NCI-H2029 (cell line): ENCODE measurements around the gene RETN.
A peak's percentile ranks its signal among the peaks of the same experiment; 100 is the strongest.

Source experiments
- DNase-seq: peaks from one replicate; lab custom pipeline; 2025; lab: John Stamatoyannopoulos, UW

RETN gene, protein sequence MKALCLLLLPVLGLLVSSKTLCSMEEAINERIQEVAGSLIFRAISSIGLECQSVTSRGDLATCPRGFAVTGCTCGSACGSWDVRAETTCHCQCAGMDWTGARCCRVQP

DNA sequence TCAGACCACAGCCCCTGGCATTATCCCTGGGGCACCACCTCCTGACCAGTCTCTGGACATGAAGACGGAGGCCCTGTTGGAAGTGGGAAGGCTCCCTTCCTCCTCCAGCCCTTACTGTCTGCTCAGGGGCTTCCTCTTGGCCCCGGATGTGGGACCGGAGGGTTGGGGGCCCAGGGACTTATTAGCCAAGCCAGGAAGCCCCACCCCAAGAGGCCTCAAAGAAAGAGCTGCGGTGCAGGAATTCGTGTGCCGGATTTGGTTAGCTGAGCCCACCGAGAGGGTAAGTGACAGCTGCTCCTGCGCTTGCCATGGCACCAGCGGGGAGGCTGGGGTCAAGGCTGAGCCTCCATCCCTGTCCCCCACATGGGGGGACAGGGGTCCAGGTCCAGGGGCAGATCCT lies at the start of gene RETN:
Gene RETN, plus strand, starts transcription at position 208 of the 400 bp plus-strand sequence. CDS start 278 bp downstream, outside the sequence.
- DNase-seq = no peak

DNA sequence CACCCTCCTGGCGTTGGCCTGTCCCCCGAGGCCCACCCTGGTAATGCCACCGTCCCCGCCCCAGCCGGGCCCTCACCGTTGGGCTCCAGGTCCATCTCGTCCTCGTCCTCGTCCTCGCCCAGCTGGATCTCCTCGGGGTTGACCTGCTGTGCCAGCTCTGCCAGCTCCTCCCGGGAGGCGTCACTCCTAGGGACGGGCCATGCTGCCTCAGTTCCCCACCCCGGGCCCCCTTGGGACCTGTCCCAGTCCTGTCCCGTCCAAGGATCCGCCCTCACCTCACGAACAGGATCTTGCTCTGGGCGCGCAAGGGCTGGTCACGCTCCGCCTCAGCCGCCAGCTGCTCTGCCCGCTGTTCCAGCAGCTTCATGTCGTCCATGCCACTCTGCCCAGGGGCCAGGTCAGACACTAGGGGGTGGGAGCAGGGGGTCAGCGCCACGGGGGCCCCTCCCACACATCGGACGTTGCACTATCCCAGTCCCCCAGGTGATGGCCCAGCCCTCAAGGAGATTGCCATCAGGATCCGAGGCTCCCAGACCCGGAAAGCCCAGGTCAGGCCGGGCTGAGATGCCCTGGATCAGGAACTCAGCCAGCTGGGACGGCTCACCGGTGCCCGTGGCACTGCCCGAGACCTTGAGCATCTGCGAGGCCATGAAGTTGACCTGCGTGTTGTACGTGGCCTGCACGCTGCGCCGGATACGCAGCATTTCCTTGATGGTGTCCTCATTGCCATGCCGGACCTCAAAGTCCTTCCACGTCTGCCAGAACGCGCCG lies 49.0 kb upstream of the RETN start:
- no peak for DNase-seq

- no peak for DNase-seq
Observed at GRCh38 chr19:7620442-7621412, 48.1 kb upstream of the RETN start.

GRCh38 chr19:7622933-7623685 lies 45.7 kb upstream of the RETN start:
- no peak for DNase-seq

DNA sequence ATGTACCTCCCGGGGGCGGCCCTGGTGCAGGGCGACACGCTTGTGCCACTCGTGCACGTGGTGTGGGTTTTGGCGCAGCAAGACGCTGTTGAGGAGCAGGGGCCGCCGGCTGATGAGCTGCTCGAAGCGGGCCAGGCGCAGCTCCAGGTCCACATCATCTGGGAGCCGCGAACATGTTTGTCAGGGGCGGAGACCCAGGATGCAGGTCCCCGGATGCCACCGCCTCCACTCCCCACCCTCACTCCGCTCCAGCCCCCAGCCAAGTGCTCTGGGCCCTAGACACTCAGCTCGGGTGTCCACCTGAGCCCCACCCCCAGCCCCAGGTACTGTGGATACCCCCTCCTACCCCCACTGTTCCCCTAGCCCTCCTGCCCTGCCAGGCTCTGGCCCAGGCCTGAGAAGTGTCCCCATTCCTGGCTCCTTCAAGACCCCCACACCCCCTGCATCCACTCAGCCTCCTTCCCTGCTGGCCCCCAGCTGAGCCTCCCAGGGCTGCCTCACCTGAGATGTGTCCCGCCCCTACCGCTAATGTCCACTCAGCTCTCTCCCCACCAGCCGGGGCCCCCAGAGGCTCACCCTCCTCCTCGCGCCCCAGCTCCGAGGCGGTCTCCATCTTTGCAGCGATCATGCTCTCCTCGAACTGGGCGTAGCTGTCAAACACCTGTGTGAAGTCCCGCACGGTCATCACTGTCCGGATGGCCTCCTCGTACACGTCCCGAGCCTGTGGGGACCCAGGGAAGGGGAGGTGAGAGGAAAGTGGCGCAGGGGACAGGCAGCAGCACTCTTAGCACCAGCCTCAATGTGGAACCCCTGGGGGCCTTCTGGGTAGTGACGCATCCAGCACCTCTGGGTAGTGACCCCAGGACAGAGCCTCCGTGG lies 44.9 kb upstream of the RETN start:
- no peak for DNase-seq

GRCh38 chr19:7624810-7625209 lies 44.0 kb upstream of the RETN start:
- no peak for DNase-seq

DNA sequence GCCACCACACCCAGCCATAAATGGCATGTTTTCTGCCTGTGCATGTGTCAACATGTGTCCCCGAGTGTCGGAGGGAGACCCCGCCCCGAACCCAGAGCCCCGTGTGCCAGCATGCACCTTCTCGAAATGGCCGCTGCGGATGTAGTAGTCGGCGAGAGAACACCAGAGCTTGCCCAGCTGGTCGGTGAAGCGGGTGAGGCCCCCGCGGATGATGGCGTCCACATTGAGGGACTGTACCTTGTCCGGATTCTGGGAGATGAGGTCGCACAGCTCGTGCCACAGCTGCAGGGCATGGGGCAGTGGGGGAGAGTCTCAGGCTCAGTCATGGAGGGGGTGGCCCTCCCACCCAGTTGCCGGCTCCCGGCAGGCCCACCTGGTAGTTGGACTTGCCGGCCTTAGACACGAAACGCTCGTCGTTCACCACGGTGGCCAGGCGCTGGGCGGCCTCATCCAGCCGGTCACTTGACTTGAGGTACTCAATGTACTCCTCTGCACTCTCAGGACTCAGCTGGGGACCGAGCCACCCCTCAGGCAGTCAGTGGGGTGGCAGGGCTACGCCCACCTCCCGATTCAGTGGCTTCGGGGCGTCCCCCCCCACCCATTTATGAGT lies 43.0 kb upstream of the RETN start:
- no peak for DNase-seq

DNA sequence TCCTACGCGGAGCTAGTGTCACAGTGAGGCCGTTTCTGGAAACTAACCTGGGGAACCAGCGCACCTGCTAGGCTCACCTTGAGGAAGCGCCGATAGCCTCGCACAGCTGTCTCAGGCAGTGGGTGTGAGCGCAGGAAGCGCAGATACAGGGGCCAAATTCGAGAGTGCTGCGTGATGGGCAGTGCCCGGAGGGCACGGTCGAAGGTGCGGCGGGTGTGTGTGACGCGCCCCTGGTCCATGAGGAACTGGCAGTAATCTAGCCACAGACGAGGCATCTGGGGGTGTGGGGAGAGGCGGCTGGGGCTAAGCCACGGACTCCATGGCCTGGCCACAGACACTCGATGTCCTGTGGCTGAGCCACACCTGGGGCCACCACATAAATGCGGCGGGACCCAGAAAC lies 41.7 kb upstream of the RETN start:
- DNase-seq = no peak

GRCh38 chr19:7628589-7629311 lies 40.1 kb upstream of the RETN start:
- DNase-seq = no peak

DNA sequence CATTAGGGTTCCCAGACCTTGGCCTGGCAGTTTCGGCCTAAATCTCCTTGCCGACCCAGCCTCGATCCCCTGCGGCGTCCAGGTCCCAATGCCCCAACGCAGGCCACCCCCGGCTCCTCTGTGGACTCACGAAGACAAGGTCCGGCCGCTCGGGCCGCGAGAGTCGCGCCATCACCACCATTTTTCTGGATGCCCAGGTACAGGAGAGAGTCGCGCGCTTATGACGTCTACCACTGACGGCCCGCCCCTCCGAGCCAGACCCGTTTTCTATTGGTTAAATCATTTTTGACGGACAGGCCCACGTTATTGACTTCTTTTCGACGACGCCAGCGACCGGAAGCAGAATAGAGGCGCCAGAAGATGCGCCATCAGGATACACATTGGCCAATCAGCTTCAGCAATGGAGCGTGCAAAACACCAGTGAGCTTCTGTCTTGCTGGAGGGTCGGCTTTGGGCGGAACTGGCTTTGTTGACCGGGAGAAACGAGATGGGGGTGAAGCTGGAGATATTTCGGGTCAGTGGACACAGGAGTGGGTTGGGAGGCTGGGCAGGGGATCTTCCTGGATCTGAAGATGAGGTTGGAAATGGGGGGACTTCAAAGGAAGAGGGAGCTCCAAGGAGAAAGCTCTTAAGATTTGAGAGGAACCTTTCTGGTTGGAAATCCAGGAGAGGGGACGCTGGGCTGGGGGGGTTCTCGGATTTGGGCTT lies 39.3 kb upstream of the RETN start, which contains the start of the genes PET100 and XAB2:
Gene PET100, plus strand, starts transcription at position 447 of the 708 bp plus-strand sequence. Its CDS starts 41 bp downstream, at position 488.
Gene XAB2, minus strand, starts transcription at position 199 of the 708 bp plus-strand sequence. Its CDS starts 18 bp downstream, at position 181.
- peak; percentile 97 for DNase-seq

- DNase-seq = no peak
Observed at GRCh38 chr19:7631577-7631976, 37.3 kb upstream of the RETN start.

- no peak for DNase-seq
Observed at GRCh38 chr19:7632340-7633203, 36.3 kb upstream of the RETN start.

GRCh38 chr19:7633698-7634097 lies 35.2 kb upstream of the RETN start, which contains the start of gene PCP2:
TSS of gene PCP2 (minus strand) at chr19:7633719. CDS start at chr19:7633457, 262 bp downstream.
- DNase-seq = no peak

DNA sequence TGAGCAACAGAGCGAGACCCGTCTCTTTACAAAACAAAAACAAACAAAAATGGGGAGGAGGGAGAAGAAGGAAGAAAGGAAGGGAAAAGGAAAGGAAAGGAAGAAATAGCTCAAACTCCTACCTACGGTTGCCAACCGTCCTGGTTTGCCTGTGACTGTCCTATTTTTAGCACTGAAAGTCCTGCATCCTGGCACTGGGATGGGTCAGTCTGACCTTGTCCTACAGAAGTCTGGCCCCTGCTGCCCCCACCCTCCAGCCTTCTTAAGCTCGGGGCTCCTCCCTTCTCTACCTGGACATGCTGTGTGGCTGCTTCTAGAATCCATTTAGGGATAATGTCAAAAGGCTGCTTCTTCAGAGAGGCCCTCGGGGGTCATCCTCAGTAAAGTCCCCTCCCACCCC lies 33.2 kb upstream of the RETN start:
- no peak for DNase-seq

GRCh38 chr19:7636317-7636690 lies 32.5 kb upstream of the RETN start:
- DNase-seq = no peak

DNA sequence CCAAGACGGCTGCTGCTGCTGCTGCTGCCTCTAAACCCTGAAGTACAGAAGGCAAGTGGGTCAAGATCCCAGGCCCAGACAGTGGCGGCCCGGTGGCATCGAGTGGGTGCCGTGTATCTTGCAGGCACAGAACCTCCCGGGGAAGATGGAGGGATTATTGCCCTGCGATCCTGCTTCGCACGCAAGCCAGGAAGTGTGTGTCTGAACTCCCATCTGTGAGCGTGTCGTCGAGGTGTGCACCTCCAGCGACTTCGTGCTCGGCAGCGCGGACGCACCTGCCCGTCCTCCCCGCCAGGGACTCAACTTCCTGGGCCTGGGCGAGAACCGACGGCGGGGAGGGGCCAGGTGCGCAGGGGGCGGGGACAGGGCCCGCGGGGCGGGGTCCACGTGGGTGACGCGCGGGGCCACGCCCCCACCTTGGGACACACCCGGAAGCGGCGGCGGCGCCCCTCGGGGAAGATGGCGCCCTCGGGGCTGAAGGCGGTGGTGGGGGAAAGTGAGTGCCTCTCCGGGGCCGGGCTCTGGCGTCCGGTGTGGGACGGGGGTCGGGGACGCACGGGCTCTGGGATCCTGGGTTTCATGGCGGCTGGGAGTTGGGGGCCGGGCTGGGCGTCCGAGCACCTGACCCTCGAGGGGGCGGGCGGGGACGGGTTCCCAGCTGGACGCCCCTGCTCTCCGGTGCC lies 32.0 kb upstream of the RETN start, which contains the start of gene STXBP2:
Gene STXBP2, plus strand, starts transcription at position 420 of the 683 bp plus-strand sequence. Its CDS starts 40 bp downstream, at position 460.
- peak; percentile 77 for DNase-seq
